IPS-20b (cell line): ENCODE data around the gene HOXD3.

Source experiments
- H3K27ac ChIP-seq: one replicate; pipeline ENCODE4 v1.5.1; 2013; ENCODE audit warnings: low read length
- H3K27me3 ChIP-seq: 2 replicates; pipeline ENCODE4 v1.6.1; 2013; ENCODE audit warnings: mild to moderate bottlenecking, low read length, inconsistent platforms; ENCODE audit not compliant: insufficient read depth
- H3K36me3 ChIP-seq: 2 replicates; pipeline ENCODE4 v1.6.1; 2013; ENCODE audit warnings: low read depth, mild to moderate bottlenecking, inconsistent platforms, low read length, moderate library complexity; ENCODE audit not compliant: insufficient read depth
- H3K4me1 ChIP-seq: 2 replicates; pipeline ENCODE4 v1.6.1; 2013; ENCODE audit warnings: mild to moderate bottlenecking, control low read depth, inconsistent platforms, low read length, moderate library complexity; ENCODE audit not compliant: insufficient read depth
- H3K4me3 ChIP-seq: 2 replicates; pipeline ENCODE4 v1.5.1; 2013; ENCODE audit warnings: mild to moderate bottlenecking, low read length, inconsistent platforms
- H3K9ac ChIP-seq: 2 replicates; pipeline ENCODE4 v1.6.1; 2013; ENCODE audit warnings: low read depth, mild to moderate bottlenecking, inconsistent platforms, low read length, moderate library complexity
- H3K9me3 ChIP-seq: 2 replicates; pipeline ENCODE4 v1.6.1; 2013; ENCODE audit warnings: mild to moderate bottlenecking, low read depth, low read length, inconsistent platforms; ENCODE audit not compliant: insufficient read depth

HOXD3 gene

GRCh38 chr2:176157499-176158185 lies 535 bp downstream of the HOXD3 start:
- Histone ChIP-seq H3K9me3 (peaks cover 6% of the 10 kb centered on the region; the same call in 1 of the 2 replicates), H3K36me3 (no peaks in the 10 kb centered on the region), H3K27ac (no peak overlapping the region), H3K4me3 (no peak overlapping the region), H3K9ac (no peak overlapping the region), H3K27me3 (peaks cover 100% of the 10 kb centered on the region), H3K4me1 (no peaks in the 10 kb centered on the region)

- Histone ChIP-seq H3K9ac (no peak overlapping the region), H3K4me3 (no peak overlapping the region), H3K9me3 (peaks cover 6% of the 10 kb centered on the region; the same call in 1 of the 2 replicates), H3K4me1 (no peaks in the 10 kb centered on the region), H3K27me3 (peaks cover 100% of the 10 kb centered on the region), H3K36me3 (no peaks in the 10 kb centered on the region), H3K27ac (no peak overlapping the region)
These were observed 1.1 kb downstream of the HOXD3 start for GRCh38 chr2:176158186-176158591.

DNA sequence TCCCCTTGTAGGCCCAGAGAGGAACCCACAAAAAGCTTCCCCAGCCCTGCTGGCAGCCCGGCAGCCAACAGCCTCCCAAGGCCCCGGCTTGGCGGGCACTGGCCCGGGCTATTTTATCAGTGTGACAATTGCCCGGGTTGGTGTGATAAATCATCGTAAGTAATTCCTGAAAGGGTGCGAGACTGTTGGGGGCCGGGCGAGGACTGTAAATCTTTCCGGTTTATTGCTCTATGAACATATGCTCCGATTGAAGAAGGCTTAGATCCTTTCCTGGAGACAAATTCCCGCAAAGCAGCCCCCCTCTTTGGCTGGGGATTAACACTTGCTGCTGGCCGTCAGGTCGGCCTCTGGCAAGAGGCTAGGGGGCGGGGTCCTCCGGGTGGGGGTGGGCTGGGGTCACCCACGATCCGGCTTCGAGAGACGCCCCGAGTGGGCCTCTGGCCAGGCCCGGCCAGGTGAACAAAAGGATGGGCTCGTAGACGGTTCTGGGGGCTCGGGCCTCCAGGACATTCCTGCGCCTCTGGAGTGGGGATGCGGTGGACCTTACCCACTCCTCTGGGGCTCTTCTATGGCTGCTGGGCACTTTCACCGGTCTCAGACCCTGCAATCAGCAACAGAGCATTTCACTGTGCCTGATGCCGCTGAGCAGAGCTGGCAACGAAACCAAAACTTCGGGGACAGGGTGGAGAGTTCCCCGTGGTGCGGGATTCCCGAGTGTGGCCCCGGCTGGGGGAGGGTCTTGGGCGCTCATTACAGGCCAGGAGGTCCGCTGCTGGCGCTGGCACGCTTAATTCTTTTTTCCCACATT lies 2.0 kb downstream of the HOXD3 start:
- Histone ChIP-seq H3K36me3 (no peaks in the 10 kb centered on the region), H3K4me1 (no peaks in the 10 kb centered on the region), H3K9me3 (peaks cover 6% of the 10 kb centered on the region; the same call in 1 of the 2 replicates), H3K27ac (no peak overlapping the region), H3K27me3 (peaks cover 100% of the 10 kb centered on the region), H3K4me3 (no peak overlapping the region), H3K9ac (no peak overlapping the region)

GRCh38 chr2:176159663-176160250 lies 2.6 kb downstream of the HOXD3 start:
- Histone ChIP-seq H3K36me3 (no peaks in the 10 kb centered on the region), H3K4me1 (no peaks in the 10 kb centered on the region), H3K27ac (no peak overlapping the region), H3K4me3 (no peak overlapping the region), H3K27me3 (peaks cover 100% of the 10 kb centered on the region), H3K9ac (no peak overlapping the region), H3K9me3 (peaks cover 10% of the 10 kb centered on the region; the same call in 1 of the 2 replicates)

- peaks cover 10% of the 10 kb centered on the region; the same call in 1 of the 2 replicates for H3K9me3 ChIP-seq
- H3K9ac ChIP-seq: no peak overlapping the region
- no peak overlapping the region for H3K27ac ChIP-seq
- H3K4me1 ChIP-seq: no peaks in the 10 kb centered on the region
- peaks cover 100% of the 10 kb centered on the region for H3K27me3 ChIP-seq
- no peak overlapping the region for H3K4me3 ChIP-seq
- no peaks in the 10 kb centered on the region for H3K36me3 ChIP-seq
These were observed 3.3 kb downstream of the HOXD3 start for GRCh38 chr2:176160251-176160985.

DNA sequence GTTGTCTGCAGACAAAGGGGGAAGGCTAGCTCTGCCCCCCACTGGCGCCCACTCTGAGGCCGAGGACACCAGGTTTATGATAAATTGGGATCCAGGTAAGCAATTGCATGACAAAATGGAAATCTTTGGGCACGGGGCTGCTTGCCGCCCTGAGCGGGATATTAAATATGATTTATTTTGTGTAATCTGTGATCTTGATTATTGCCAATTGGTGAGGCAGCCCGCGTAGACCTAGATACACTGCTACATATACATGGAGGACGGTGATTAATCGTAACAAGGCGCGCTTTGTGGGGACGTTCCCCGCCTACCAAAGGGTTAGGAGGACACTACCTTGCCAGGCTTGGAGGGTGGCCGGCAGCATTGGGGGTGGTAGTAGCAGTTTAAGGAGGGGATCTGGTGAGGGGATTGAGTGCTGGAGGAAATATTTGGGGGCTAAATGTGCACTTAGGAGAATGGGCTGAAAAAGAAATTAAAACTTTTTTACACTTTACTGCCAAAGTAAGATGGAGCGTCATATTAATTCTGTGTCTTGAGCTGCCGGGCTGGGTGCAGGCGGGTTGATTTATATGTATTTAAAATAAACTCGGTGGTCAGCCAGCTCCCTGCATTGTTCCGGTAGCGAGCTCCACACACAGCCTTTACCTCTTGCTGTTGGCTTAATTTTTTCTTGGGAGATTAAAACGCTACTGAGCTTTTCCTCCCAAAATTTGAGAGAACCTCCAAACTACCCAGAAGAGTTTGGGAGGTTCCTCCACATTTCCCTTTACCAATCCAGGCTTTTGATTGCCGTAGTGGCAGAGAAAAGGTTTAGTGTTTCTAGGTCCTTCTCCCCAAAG lies 4.1 kb downstream of the HOXD3 start:
- Histone ChIP-seq H3K4me3 (no peak overlapping the region), H3K27ac (no peak overlapping the region), H3K4me1 (no peaks in the 10 kb centered on the region), H3K9me3 (peaks cover 10% of the 10 kb centered on the region; the same call in 1 of the 2 replicates), H3K9ac (no peak overlapping the region), H3K27me3 (peaks cover 100% of the 10 kb centered on the region), H3K36me3 (no peaks in the 10 kb centered on the region)

GRCh38 chr2:176161825-176162626 lies 4.9 kb downstream of the HOXD3 start:
- Histone ChIP-seq H3K27ac (no peak overlapping the region), H3K4me1 (no peaks in the 10 kb centered on the region), H3K27me3 (peaks cover 100% of the 10 kb centered on the region), H3K9ac (no peak overlapping the region), H3K36me3 (no peaks in the 10 kb centered on the region), H3K4me3 (no peak overlapping the region), H3K9me3 (peaks cover 10% of the 10 kb centered on the region; the same call in 1 of the 2 replicates)

GRCh38 chr2:176162911-176163671 lies 6.0 kb downstream of the HOXD3 start:
- Histone ChIP-seq H3K9me3 (peaks cover 10% of the 10 kb centered on the region; the same call in 1 of the 2 replicates), H3K4me3 (no peak overlapping the region), H3K36me3 (no peaks in the 10 kb centered on the region), H3K27me3 (peaks cover 100% of the 10 kb centered on the region), H3K4me1 (no peaks in the 10 kb centered on the region), H3K9ac (no peak overlapping the region), H3K27ac (no peak overlapping the region)

DNA sequence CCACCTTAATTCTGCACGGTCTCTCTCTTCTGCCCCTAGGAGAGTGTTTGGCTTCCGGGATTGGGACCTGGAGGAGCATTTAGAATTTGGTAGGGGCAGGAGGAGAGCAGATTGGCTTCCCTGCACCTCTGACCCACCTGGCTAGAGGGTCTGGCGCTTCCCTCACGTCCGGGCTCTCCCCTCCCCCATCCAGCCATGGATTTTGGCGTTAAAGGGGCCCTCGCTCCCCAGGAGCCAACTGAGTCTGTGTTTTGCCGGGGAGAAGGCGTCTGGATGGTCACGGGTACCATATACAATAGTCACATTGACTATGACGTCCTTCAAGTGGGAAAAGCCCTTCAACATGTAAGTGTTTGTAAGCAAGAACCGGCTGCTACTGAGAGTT lies 6.6 kb downstream of the HOXD3 start:
- Histone ChIP-seq H3K27me3 (peaks cover 100% of the 10 kb centered on the region), H3K4me1 (no peaks in the 10 kb centered on the region), H3K4me3 (no peak overlapping the region), H3K36me3 (no peaks in the 10 kb centered on the region), H3K27ac (no peak overlapping the region), H3K9me3 (peaks cover 10% of the 10 kb centered on the region; the same call in 1 of the 2 replicates), H3K9ac (no peak overlapping the region)

- Histone ChIP-seq H3K4me1 (no peaks in the 10 kb centered on the region), H3K9ac (no peak overlapping the region), H3K4me3 (no peak overlapping the region), H3K27me3 (peaks cover 100% of the 10 kb centered on the region), H3K27ac (no peak overlapping the region), H3K9me3 (peaks cover 10% of the 10 kb centered on the region; the same call in 1 of the 2 replicates), H3K36me3 (no peaks in the 10 kb centered on the region)
These were observed 7.1 kb downstream of the HOXD3 start for GRCh38 chr2:176164201-176164600.
